ENCODE measurements around the gene LRP1. TPM values are rescaled to one million over a fixed set of nuclear protein-coding genes. Genes with fewer than 3 reads are reported as not detected.

LRP1 gene
- total and polyA plus RNA-seq, 2 of the 13 experiments (the other 11 are each of a cell fraction or from before 2014, with no cell fraction given): 14.7 to 30.8 TPM

DNA sequence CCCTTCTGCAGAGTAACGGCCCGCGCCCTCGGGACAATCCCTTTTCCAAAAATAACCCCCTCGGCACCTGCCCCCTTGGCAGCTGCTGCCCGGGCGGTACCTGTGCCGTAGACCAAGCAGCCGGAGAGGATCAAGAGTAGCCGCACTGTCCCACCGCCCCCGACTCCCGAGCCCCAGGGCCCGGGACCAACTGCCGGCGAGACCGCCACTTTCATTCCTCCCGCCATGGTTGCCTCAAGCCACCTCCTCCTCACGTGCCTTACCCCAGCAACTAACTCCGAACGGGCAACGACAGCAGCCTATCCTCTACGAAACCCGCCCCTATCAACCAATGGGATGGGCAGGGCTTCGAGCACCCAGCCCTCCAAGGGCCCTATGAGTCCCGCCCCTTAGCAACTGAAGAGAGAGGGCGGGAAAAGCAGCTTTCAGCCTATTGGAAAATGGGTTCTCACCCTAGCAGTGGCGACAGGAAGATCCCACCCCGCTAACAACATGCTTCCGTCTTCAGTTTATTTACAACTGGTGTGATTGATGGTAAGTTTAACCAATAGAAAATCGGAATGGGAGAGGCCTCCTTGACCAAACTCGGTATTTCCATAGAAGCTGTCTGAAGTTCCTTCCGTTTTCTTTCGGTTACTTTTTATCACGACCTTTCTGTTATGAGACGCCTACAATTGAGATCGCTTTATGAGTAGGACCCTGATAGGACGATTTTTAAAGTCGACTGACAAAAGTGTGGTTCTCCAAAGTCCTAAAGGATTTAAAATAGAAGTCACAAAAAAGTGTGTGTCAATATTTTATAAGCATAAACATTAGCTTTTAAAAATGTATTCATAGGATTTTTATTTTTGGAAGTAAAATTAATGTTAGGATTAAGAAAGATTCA lies 49.5 kb upstream of the LRP1 start, which contains the start of gene NEMP1 (continued):
- TF ChIP-seq KDM5B (CRISPR knock-in tag; IDR thresholded peaks at IDR 0.05; ENCODE audit: borderline replicate concordance) (peak; percentile 34; the same call in 1 of the 2 replicates), PBX2 (CRISPR knock-in tag; IDR thresholded peaks at IDR 0.05) (peak; percentile 96), ZNF501 (CRISPR knock-in tag; IDR thresholded peaks at IDR 0.05) (peak; percentile 76), ZNF12 (CRISPR knock-in tag; IDR thresholded peaks at IDR 0.05) (no peak), PAWR (CRISPR knock-in tag; IDR thresholded peaks at IDR 0.05; ENCODE audit: borderline replicate concordance) (no peak), EHMT2 (IDR thresholded peaks at IDR 0.05; ENCODE audit: borderline replicate concordance, low read depth, low read length) (no peak), EP300 (IDR thresholded peaks at IDR 0.05; ENCODE audit: low read depth in 2 of 2, low read length in 2 of 2) (peak in 1 of 2 experiments; percentile 24; a peak in 1 of 4 replicates), EP300 (CRISPR knock-in tag; IDR thresholded peaks at IDR 0.05; ENCODE audit: borderline replicate concordance) (no peak), CBX1 (IDR thresholded peaks at IDR 0.05; ENCODE audit: low read depth) (no peak), PHF8 (CRISPR knock-in tag; IDR thresholded peaks at IDR 0.05) (peak; percentile 49; the same call in 1 of the 2 replicates), RFXAP (CRISPR knock-in tag; IDR thresholded peaks at IDR 0.05; ENCODE audit: borderline replicate concordance) (peak; percentile 98), ZSCAN9 (CRISPR knock-in tag; IDR thresholded peaks at IDR 0.05; ENCODE audit: borderline replicate concordance) (peak; percentile 62; the same call in 1 of the 2 replicates), ZNF879 (CRISPR knock-in tag; IDR thresholded peaks at IDR 0.05) (no peak), ZZZ3 (CRISPR knock-in tag; IDR thresholded peaks at IDR 0.05; ENCODE audit: borderline replicate concordance) (no peak)
- TF ChIP-seq, protein P1, sequence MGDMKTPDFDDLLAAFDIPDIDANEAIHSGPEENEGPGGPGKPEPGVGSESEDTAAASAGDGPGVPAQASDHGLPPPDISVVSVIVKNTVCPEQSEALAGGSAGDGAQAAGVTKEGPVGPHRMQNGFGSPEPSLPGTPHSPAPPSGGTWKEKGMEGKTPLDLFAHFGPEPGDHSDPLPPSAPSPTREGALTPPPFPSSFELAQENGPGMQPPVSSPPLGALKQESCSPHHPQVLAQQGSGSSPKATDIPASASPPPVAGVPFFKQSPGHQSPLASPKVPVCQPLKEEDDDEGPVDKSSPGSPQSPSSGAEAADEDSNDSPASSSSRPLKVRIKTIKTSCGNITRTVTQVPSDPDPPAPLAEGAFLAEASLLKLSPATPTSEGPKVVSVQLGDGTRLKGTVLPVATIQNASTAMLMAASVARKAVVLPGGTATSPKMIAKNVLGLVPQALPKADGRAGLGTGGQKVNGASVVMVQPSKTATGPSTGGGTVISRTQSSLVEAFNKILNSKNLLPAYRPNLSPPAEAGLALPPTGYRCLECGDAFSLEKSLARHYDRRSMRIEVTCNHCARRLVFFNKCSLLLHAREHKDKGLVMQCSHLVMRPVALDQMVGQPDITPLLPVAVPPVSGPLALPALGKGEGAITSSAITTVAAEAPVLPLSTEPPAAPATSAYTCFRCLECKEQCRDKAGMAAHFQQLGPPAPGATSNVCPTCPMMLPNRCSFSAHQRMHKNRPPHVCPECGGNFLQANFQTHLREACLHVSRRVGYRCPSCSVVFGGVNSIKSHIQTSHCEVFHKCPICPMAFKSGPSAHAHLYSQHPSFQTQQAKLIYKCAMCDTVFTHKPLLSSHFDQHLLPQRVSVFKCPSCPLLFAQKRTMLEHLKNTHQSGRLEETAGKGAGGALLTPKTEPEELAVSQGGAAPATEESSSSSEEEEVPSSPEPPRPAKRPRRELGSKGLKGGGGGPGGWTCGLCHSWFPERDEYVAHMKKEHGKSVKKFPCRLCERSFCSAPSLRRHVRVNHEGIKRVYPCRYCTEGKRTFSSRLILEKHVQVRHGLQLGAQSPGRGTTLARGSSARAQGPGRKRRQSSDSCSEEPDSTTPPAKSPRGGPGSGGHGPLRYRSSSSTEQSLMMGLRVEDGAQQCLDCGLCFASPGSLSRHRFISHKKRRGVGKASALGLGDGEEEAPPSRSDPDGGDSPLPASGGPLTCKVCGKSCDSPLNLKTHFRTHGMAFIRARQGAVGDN (CRISPR knock-in tag; IDR thresholded peaks at IDR 0.05): peak; percentile 93
- TF ChIP-seq, protein P2, sequence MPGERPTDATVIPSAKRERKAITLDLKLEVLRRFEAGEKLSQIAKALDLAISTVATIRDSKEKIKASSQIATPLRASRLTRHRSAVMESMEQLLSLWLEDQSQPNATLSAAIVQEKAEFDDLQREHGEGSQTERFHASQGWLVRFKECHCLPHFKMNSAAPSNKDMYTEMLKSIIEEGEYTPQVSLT (CRISPR knock-in tag; IDR thresholded peaks at IDR 0.05; ENCODE audit: borderline replicate concordance, low read depth): no peak
- TF ChIP-seq, protein P3, sequence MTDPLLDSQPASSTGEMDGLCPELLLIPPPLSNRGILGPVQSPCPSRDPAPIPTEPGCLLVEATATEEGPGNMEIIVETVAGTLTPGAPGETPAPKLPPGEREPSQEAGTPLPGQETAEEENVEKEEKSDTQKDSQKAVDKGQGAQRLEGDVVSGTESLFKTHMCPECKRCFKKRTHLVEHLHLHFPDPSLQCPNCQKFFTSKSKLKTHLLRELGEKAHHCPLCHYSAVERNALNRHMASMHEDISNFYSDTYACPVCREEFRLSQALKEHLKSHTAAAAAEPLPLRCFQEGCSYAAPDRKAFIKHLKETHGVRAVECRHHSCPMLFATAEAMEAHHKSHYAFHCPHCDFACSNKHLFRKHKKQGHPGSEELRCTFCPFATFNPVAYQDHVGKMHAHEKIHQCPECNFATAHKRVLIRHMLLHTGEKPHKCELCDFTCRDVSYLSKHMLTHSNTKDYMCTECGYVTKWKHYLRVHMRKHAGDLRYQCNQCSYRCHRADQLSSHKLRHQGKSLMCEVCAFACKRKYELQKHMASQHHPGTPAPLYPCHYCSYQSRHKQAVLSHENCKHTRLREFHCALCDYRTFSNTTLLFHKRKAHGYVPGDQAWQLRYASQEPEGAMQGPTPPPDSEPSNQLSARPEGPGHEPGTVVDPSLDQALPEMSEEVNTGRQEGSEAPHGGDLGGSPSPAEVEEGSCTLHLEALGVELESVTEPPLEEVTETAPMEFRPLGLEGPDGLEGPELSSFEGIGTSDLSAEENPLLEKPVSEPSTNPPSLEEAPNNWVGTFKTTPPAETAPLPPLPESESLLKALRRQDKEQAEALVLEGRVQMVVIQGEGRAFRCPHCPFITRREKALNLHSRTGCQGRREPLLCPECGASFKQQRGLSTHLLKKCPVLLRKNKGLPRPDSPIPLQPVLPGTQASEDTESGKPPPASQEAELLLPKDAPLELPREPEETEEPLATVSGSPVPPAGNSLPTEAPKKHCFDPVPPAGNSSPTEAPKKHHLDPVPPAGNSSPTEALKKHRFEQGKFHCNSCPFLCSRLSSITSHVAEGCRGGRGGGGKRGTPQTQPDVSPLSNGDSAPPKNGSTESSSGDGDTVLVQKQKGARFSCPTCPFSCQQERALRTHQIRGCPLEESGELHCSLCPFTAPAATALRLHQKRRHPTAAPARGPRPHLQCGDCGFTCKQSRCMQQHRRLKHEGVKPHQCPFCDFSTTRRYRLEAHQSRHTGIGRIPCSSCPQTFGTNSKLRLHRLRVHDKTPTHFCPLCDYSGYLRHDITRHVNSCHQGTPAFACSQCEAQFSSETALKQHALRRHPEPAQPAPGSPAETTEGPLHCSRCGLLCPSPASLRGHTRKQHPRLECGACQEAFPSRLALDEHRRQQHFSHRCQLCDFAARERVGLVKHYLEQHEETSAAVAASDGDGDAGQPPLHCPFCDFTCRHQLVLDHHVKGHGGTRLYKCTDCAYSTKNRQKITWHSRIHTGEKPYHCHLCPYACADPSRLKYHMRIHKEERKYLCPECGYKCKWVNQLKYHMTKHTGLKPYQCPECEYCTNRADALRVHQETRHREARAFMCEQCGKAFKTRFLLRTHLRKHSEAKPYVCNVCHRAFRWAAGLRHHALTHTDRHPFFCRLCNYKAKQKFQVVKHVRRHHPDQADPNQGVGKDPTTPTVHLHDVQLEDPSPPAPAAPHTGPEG (CRISPR knock-in tag; IDR thresholded peaks at IDR 0.05): no peak

All from HepG2 (cell line).